Stimulated activated naive CD4-positive, alpha-beta T cell (primary cell): ENCODE measurements around the gene CTXND1.

ENCODE experiments used
- DNase-seq, 6 experiments: peaks; one replicate each; lab custom pipeline; 2025; lab: John Stamatoyannopoulos, UW

CTXND1 gene

DNA sequence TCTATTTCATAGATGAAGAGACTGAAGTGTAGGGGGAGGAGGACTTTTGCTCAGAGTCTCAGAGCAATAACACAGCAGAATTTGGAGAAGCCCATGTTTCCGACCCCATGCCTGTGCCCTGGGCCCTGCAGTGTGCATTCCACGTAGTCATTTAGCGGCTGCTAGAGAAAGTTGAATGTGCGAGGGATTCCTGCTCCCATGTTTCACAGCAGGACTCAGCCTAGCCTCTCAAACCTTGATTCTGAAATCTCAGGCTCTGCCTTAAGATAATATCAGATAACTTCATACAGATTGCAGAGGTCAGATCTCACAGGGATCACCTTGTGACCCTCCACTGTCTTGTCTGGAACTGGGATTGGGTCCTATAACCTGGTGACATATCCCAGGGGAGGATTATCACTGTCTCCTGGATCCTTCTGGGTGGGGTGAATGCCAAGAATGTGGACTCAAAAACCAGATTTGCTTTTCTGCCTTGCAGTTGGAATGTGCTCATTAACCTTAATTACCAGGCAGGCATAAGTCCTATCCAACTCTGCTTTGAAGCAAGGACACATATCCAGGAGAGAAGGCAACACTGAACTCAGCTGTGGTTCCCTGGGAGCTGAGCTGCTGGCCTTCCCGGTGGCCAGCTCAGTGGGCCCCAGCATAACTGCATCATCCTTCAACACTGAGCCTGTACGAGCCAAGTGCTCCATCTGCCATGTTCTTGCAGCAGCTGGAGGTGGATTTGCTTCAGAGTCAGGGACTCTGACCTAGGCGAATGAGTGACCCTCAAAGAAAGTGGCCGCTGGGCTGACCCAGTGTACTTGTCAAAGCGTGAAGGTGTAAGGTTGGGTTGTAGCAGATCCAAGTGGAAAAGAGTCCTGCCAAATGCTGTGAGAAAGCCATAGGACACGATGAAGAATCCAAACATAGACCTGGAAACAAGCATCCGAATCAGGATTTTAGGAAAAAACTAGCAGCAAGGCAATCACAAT is 43.0 kb downstream of the CTXND1 start:
- no peak for DNase-seq

DNA sequence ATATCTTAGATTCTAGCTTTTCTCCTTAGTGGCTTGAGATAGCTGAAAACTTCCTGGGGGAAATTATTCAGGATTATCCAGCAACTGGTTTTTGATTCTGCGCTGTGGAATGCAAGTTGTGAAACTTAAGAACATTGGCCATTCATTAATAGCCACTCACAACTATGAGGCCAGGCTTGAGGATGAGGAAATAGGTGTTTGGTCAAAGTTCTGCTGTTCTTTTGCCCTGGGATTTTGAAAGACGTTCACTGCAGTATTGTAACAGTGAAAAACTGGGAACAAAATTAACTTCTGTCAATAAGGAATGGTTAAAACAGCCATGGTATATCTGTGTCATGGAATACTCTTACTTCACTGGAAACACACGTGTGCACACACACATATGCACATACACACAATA is 44.1 kb downstream of the CTXND1 start:
- no peak for DNase-seq

DNA sequence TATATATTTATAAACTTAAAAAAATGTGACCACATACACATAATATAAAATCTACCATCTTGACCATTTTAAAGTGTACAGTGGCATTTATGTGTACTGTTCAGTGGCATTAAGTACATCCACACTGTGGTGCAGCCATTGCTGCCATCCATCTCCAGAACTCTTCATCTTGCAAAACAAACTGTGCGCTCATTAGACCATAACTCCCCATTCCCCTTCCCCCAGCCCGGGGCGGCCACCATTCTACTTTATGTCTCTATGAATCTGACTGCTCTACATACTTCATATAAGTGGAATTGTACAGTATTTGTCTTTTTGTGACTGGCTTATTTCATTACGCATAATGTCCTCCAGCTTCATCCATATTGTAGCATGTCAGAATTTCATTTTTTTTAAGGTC is 47.8 kb downstream of the CTXND1 start:
- DNase-seq: no peak

DNA sequence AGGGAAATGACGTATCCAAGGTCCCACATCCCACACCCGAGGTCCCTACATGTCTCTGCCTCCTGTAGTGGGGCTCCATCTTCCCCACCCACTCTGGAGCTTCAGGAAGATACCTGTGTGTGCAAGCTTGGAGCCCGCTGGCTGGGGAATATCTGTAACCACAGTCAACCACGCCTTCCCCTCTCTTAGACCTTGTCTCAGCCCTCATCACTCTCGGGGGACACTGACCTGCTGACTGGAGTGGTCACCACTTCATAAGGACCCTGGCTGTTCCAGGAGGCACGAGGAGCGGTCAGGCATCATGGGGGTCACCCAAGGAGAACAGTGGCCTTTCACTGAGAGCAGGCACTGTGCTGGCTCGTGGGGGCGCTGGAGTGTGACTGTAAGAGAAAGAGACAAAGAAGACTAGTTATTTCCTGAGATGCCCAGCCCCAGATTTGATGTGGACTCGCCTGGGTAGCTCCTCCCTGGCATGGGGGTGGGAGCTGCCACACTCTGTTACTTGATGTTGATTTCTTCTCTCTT is 48.6 kb downstream of the CTXND1 start:
- no peak for DNase-seq

DNA sequence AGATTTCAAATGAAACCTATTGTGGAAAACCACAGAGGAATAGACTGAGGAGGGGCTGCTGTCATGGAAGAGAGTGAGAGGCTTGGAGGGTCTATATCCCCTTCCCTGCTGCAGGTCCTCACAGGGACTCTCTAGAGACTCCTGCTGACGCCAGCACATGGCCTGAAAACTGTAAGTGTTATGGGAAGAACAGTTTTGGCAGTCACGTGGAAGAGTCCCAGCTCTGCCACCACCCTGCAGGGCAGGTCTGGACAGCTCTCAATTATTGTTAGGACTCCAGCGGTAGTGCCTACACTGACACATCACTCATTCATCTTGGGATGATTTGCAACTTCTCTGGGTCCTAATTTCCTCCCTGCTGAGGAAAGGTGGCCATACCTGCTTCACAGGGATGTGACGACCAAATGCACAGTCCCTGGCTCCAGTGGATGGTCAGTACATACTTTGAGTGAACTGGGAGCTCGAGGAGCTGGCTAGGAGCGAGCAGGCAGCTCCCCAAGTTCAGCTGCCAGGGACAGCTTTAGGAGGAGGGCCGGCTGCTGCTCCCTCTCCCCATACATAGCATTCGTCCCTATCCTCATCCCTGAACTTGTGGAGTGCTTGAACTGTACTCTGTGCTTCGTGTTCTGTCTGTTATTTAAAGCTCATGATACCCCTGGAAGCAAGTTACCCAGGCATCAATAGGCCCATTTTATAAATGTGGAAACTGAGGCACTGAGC is 49.2 kb downstream of the CTXND1 start:
- no peak for DNase-seq

DNA sequence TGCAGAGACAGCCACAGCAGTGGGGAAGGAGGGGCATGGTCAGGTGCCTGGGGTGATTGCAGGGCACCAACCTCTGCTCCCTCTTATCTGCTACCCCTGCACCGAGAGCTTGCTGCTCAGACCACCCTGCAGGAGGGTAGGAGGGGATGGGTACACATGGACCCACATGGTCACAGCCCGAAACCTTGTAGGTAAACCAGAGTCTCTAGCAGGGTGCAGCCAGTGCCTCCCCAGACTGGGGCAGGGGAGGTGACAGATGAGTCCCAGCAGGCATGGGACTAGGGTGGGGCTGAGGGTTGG is 50.0 kb downstream of the CTXND1 start:
- no peak for DNase-seq

DNA sequence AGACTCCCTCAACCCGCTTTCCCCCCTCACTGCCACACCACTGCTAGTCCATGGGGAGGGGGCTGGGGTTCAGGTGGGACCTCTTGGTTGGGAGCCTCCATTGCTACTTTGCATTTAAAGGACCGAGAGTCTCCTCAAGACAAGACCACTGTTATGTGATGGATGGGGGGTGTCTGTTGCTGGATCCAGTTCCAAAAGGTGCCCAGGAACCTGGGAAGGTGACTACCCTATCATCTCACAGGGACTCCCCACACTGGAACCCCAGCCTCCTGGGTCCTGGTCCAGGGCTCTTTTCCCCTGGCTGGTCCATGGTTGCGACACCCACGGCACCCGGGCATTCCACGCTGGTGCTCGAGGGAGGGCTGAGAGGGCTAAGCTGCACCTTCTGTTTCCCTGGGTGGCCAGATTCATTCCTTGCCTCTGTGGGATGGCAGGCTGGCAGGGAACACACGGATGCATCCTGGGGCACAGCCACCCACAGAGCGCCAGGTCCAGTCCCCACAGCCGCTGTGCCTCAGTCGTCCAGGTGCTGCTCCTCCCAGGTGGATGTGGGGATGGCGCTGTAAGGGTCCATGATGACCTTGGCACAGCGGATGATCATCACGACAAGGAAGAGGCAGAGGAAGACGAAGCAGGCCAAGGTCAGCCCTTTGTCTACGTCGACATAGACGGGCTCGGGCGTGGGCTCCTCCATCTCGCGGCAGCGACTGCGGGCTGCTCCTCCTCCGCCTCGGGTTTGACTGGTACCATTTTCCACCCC is 50.6 kb downstream of the CTXND1 start:
- no peak for DNase-seq

DNA sequence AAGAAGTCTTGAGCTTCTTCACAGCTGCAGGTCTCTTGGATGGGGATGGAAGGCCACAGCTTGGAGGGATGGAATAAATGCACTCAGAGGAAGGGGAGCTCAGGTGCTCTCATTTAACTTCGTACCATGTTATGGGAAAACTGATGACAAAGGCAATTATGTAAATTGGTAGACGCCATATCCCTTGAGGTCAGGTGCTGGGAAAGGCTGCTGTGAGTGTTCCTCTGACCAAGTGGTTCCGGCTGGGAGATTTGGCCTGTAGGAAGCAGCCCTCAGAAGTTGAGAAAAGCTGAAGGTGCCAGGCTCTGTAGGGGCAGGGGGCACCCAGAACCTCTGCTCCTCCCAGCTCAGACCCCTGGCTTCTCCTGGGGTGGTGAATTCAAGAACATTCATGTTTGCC is 52.1 kb downstream of the CTXND1 start:
- DNase-seq: no peak

DNA sequence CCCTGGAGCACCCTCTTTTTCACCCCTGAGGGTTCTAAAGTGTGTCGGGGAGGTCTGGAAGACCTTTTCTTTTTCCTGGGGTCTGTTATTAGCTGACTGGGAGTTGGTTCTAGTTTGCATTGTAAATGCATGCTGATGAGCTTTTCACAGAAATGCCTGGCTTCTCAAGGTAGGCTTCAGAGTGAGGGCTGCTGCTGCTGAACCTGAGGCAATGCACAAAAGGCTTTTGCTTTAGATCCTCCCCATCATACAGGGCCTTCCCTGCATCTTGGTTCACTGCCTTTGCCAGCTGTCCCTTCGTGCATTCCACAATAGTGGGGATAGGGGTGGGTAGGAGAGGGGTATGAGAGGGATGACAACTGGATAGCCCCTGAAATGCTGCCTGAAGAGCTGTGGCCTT is 52.6 kb downstream of the CTXND1 start:
- DNase-seq: no peak

DNA sequence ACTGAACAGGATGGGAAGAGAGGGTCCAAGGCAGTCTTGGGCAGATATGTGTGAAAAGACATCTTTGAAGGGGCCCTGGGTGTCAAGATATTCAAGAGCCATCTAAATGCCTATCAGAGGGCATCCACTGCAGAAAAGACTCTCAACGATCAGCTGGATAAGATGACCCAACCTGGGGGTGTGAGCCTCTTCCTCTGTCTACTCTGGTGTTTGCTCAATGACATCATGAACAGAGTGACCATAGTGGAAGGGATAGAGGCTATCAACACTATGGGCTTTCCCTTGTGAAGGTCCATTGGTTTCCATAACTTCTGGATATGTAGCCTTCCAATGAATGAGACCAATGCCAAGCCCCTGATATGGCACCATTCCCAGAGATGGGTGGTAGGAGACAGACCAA is 57.1 kb downstream of the CTXND1 start:
- DNase-seq: no peak

DNA sequence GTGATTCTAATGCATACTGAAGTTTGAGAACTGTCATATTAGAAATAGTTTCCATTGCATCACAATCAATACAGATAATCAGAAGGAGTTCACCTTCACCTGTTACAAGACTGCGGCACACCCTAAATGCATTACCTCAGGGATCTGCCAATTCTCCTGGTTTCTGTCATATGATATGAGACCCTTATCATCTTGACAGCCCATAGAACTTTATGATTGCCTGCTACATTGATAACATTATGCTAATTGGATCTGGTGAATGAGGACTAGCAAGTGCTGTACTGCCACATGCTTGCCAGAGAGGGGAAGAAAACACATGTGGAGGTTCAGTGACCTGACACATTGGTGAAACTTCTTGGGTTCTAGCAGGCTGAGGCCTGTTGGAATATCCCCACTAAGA is 57.8 kb downstream of the CTXND1 start:
- DNase-seq: no peak

DNA sequence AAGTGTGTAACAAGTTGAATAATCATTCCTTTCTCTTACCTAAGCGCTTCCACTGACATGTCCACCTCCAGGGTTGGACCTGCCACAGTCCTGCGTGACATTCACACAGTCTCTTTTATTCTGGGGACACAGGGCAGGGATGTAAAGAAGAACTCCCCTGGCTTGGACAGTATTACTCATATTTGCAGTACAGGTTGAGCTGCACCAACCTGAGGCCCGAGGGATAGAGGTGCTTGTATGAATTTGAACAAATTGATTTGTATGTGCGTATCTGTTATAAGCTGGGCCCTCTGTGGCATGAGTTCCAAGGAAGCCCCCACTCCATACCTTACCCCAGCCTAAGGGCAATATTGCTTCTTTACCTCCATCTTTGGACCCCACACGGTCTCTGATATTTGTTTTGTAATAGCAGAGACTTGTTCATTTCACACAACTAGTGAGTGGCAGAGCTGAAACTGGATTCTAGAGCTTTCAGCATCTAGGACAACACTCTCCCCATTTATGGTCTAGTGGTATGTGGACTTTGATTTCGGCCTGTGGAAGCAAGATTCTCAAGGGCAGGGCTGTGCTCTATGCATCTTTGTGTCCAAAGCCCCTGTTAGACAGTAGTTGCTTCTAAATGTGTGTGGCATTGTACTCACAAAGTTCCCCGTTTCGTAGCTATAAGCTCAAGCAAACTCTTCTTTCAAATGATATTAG is 60.0 kb downstream of the CTXND1 start:
- DNase-seq: no peak

DNA sequence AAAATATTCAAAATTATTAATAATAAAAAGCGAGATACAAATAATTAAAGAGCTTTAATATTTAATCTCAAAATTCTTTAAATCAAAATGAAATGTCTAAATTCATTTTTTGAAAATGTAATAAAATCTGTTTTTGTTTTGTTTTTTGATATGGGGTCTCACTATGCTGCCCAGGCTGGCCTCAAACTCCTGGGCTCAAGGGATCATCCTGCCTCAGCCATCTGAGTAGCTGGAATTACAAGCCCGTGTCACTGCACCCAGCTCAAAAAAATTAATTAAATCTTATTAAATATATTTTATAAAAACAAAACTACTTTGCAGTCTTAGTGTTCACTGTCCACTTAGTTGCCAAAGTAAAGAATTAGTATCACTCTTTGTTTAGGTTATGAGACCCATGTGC is 60.8 kb downstream of the CTXND1 start:
- no peak for DNase-seq

DNA sequence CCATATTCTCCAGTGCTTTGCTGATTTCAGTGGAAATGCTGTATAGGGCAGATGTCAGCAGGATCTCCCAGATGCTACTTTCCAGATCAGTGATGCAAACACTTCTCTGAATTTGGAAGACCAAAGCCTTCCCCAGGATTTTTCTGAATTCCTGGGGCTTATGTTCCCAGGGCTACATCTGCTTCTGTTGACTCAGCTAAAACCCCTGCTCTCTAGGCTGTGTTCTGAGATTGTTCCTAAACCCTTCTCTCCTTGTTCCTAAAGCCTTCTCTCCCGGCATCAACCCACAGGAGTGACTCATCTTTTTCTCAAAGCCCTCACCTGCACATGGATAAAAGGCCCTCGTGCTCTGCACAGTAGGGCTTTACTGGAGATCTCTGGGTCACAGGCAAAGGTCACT is 63.8 kb downstream of the CTXND1 start:
- no peak for DNase-seq

DNA sequence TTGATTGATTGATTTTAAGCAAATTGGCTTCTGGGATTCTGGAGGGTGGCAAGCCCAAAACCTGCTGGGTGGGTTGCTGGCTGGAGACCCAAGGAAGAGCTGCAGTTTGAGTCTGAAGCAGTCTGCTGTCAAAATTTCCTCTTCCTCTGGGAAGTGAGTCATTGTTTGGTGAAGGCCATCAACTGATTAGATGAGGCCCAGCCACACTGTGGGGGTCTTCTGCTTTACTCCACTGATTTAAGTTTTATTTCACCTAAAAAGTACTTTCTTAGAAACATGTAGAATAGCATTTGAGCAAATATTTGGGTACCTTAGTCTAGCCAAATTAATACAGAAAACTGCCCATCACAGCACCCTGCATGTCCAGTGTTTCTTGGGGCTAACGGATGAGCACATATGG is 65.4 kb downstream of the CTXND1 start:
- no peak for DNase-seq

DNA sequence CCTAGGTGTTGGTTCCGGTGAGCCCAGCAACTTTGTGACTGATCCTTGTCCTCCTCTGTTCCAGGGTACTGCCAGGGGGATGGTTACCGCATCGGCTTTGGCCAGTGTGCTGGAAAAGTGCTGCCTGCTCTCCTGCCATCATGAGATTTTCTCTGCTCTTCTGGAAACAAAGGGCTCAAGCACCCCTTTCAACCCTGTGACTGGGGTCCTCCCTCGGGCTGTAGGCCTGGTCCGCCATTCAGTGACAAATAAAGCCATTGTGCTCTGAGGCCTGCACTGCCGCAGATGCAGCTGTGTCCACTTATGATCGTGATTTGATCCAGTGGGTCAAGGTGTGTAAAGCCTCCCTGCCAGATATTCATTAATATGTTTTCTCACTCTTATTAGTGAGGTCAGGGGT is 65.9 kb downstream of the CTXND1 start:
- DNase-seq: no peak

DNA sequence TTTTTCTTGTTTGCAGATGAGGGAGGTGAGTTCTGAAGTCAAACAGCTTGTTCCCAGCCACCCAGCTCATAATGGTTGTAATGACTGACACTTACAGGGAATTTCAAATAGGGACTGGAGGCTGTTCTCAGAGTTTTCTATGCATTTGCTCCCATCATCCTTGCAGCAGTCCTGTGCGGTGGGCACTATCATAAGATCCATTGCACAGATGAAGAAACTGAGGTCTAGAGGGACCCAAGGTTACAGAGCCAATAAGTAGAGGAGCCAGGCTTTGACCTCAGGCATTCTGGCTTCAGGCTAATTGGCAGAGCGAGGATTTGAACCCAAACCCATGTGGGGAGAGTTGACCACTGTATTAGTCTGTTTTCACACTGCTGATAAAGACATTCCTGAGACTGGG is 66.9 kb downstream of the CTXND1 start:
- no peak for DNase-seq

DNA sequence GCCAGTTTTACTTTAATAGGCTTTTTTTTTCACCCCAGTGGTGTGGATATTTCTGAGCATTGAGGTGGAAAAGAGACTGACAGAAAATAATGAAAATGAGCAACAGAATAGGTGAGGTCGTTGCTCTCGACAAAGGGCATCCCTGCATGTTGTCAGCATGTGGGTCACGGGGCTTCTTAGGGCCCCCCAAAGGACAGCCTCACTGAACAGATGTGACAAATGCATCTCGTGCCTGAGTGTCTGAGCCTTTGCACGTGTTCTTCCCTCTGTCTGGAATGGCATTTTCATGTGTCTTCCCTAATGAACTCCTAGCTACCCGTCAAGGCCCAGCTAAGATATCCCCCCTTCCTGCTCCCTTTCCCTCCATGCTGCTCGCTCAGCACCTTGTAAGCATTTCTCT is 67.5 kb downstream of the CTXND1 start:
- no peak for DNase-seq

DNA sequence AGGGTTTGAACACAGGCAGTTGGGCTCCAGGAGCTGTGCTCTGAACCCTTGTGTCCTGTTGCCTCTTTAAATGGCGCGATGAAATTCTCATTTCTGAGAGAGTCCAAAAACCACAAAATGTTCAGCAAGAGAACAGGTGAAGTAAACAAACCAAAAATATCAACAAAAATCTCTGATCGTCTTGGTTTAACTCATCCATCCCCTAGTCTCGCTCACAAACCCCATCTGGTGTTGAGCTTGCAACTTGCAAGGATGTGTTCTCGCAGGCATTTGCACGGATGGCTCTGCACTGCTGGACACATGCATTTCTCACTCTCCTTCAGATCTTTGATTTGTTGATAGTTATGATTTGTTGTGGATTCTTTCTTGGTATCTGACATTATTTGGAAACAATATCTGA is 68.1 kb downstream of the CTXND1 start:
- DNase-seq: no peak

DNA sequence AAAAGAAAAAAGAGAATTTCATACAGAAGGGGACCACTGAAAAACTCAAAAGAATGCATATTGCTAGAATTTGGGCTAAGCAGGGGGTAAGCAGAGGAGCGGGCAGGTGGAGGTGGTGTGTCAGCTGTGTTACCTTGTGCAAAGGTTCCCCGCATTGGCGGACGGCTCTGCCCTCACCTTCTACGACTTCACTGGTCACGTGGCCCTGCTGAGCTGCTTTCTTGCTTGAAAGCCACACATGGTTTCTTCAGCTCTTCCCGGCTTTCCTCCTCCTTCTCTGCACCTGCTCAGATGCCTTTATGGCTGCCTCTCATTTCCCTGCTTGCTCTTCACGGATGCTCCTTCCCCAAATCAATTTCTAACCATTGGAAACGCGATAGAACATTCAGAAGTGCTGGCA is 68.7 kb downstream of the CTXND1 start:
- DNase-seq: peak in 3 of 6 experiments; percentile 15 to 41 (median 15)

DNA sequence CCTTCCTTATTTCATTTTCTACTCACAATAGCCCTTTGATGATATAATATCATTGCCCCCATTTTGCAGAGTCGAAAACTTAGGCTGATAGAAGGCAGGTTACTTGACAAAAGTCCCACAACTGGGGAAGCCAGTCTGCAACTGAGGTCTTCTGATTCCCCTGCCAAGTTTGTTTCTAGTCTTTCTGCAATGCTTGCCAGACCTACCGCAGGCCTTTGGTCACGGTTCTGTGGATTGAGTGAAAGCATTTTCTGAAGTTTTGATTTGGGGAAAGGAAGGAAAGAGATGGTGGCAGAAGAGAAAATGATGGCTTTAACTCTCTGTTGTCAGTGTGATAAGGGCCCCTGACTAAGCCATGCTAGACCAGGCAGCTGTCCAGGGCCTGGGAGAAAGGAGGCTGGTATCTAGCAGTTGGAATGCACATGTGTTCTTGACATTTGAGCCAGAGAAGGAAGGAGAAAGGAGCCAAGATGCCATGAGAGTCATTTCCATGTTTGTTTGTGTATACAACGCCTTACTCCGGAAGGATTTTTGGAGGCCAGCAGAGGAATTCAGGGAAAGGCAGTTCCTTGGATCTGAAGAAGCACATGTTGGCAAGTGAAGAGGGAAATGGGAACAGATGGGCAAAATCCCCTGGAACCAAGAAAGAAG is 69.3 kb downstream of the CTXND1 start:
- DNase-seq: no peak
